GM23338 (cell line): ENCODE measurements around the gene TEKTIP1. TPM values are rescaled to one million over a fixed set of nuclear protein-coding genes. Genes with fewer than 3 reads are reported as not detected.

Experiments
- ATAC-seq: fragments of 200-7000 bp; cut with Tn5 transposase; 3 replicates; pipeline ENCODE4 v1.9.1; 2020
- DNase-seq: peaks from one replicate; pipeline ENCODE4 v3.0.0-alpha.2; 2015; ENCODE audit warnings: low spot score
- H2AFZ ChIP-seq: fragments of 200-600 bp; sonication (generic); 2 replicates; pipeline ENCODE4 v1.8.0; 2016; ENCODE audit warnings: antibody characterized with exemption, mild to moderate bottlenecking, moderate library complexity
- H3F3A ChIP-seq: fragments of 200-600 bp; sonication (generic); replicated peaks from 2 replicates; pipeline ENCODE4 v1.8.0; 2017; ENCODE audit warnings: antibody characterized with exemption, mixed run types, low read depth
- H3K27ac ChIP-seq: fragments of 200-600 bp; sonication (generic); 2 replicates; pipeline ENCODE4 v1.6.1; 2016; ENCODE audit warnings: low read depth
- H3K27me3 ChIP-seq: fragments of 200-600 bp; sonication (generic); 2 replicates; pipeline ENCODE4 v1.8.0; 2016; ENCODE audit warnings: mild to moderate bottlenecking, mixed run types, moderate library complexity; ENCODE audit not compliant: insufficient read depth
- H3K36me3 ChIP-seq: fragments of 200-600 bp; sonication (generic); 2 replicates; pipeline ENCODE4 v1.8.0; 2016; ENCODE audit warnings: mild to moderate bottlenecking; ENCODE audit not compliant: insufficient read depth
- H3K4me1 ChIP-seq: fragments of 200-600 bp; sonication (generic); 2 replicates; pipeline ENCODE4 v1.8.0; 2016; ENCODE audit warnings: mild to moderate bottlenecking, moderate library complexity; ENCODE audit not compliant: insufficient read depth
- H3K4me2 ChIP-seq: fragments of 200-600 bp; sonication (generic); 2 replicates; pipeline ENCODE4 v1.7.1; 2017; ENCODE audit warnings: mixed run types
- H3K4me3 ChIP-seq: fragments of 200-600 bp; sonication (generic); 2 replicates; pipeline ENCODE4 v1.6.1; 2016; ENCODE audit warnings: mixed run types
- H3K79me2 ChIP-seq: fragments of 200-600 bp; sonication (generic); replicated peaks from 2 replicates; pipeline ENCODE4 v1.8.0; 2017; ENCODE audit warnings: mild to moderate bottlenecking; ENCODE audit not compliant: insufficient read depth
- H3K9me2 ChIP-seq: fragments of 200-600 bp; sonication (generic); 2 replicates; pipeline ENCODE4 v1.8.0; 2017; ENCODE audit not compliant: insufficient read depth
- H4K20me1 ChIP-seq: fragments of 200-600 bp; sonication (generic); replicated peaks from 2 replicates; pipeline ENCODE4 v1.8.0; 2017; ENCODE audit warnings: mild to moderate bottlenecking; ENCODE audit not compliant: insufficient read depth
- H3K27ac Mint-ChIP-seq: 2 replicates; pipeline ENCODE4 v1.8.0; 2020; ENCODE audit warnings: inconsistent platforms, mild to moderate bottlenecking, moderate library complexity, mixed read lengths
- H3K27me3 Mint-ChIP-seq: 3 replicates; pipeline ENCODE4 v1.8.0; 2022; ENCODE audit warnings: low read depth, mild to moderate bottlenecking, moderate library complexity, mixed read lengths, inconsistent platforms; ENCODE audit not compliant: insufficient read depth, poor library complexity
- H3K36me3 Mint-ChIP-seq: 3 replicates; pipeline ENCODE4 v1.8.0; 2021; ENCODE audit warnings: low read depth, mild to moderate bottlenecking, inconsistent platforms, moderate library complexity, mixed read lengths
- H3K4me1 Mint-ChIP-seq: 3 replicates; pipeline ENCODE4 v1.8.0; 2020; ENCODE audit warnings: mild to moderate bottlenecking, inconsistent platforms, mixed read lengths
- H3K4me3 Mint-ChIP-seq: 3 replicates; pipeline ENCODE4 v1.8.0; 2021; ENCODE audit warnings: moderate library complexity, mild to moderate bottlenecking, inconsistent platforms, mixed read lengths
- H3K9me3 Mint-ChIP-seq: 3 replicates; pipeline ENCODE4 v1.8.0; 2020; ENCODE audit warnings: moderate library complexity, mild to moderate bottlenecking, inconsistent platforms, mixed read lengths
- CTCF ChIP-seq, 2 experiments: fragments of 200-600 bp in 1 of 2; sonication (generic) in 1 of 2; conservative IDR thresholded peaks; 2 replicates each; pipeline versions ENCODE4 v1.5.1 to v1.6.1; 2016 to 2017; ENCODE audit warnings: antibody characterized with exemption in 2 of 2, low read depth in 2 of 2, mild to moderate bottlenecking in 2 of 2, moderate library complexity in 1 of 2
- ETS1 ChIP-seq: IDR thresholded peaks from 2 replicates; pipeline ENCODE4 v1.6.1; 2016; ENCODE audit warnings: antibody characterized with exemption
- JUNB ChIP-seq: IDR thresholded peaks from one replicate; pipeline ENCODE4 v1.6.1; 2016; ENCODE audit warnings: antibody characterized with exemption; ENCODE audit not compliant: unreplicated experiment
- NANOG ChIP-seq: IDR thresholded peaks from 2 replicates; pipeline ENCODE4 v1.6.1; 2016; ENCODE audit warnings: antibody characterized with exemption, borderline replicate concordance
- POLR2AphosphoS5 ChIP-seq: IDR thresholded peaks from 2 replicates; pipeline ENCODE4 v1.6.1; 2016; ENCODE audit warnings: antibody characterized with exemption, low read depth
- REST ChIP-seq: IDR thresholded peaks from one replicate; pipeline ENCODE4 v1.6.1; 2018; ENCODE audit warnings: antibody characterized with exemption; ENCODE audit not compliant: unreplicated experiment
- polyA plus RNA-seq: library from polyadenylated mRNA; unstranded; fragments of >200 nt; fragmentation: Nextera tagmentation; extraction: Ambion mirVana; gene quantifications from 2 replicates; pipeline ENCODE4 v1.2.1, GENCODE V29; 2016
- total RNA-seq: library from RNA; depleted of rRNA; stranded (reverse); fragments of >200 nt; shearing (Covaris generic); gene quantifications from 2 replicates; pipeline ENCODE4 v1.2.3, GENCODE V29; 2014

Gene TEKTIP1
- total and polyA plus RNA-seq, 2 experiments from 2014 or later: not detected

GRCh38 chr19:3538258-3538929, 580 bp upstream of the TEKTIP1 start:
- H3K79me2 ChIP-seq: no peaks in the 10 kb centered on the region
- no peaks in the 10 kb centered on the region; the same call in 1 of the 2 replicates for H4K20me1 ChIP-seq
- ATAC-seq (peak; percentile 48), DNase-seq (no peak)
- H3K36me3 ChIP-seq: no peaks in the 10 kb centered on the region
- TF ChIP-seq REST (no peak), POLR2AphosphoS5 (0 out of 2 replicates have a peak, but pooled peaks have one; percentile 31), CTCF (conservative IDR thresholded peaks at IDR 0.05; ENCODE audit: low read depth in 2 of 2) (peak in 1 of 2 experiments; percentile 28; a peak in 2 of 4 replicates), JUNB (no peak), NANOG (no peak)
- Mint-ChIP-seq H3K27ac (no peak overlapping the region), H3K4me1 (peaks cover 10% of the 10 kb centered on the region; the same call in 2 of the 3 replicates), H3K4me3 (no peak overlapping the region), H3K27me3 (peaks cover 23% of the 10 kb centered on the region), H3K9me3 (0 out of 3 replicates have a peak, but pooled peaks cover 3% of the 10 kb centered on the region), H3K36me3 (peaks cover 28% of the 10 kb centered on the region)
- H3K4me2 ChIP-seq: peak overlapping the region; percentile 26; the same call in 1 of the 2 replicates
- H3K4me1 ChIP-seq: no peaks in the 10 kb centered on the region
- no peaks in the 10 kb centered on the region for H3K9me2 ChIP-seq
- peaks cover 7% of the 10 kb centered on the region; the same call in 1 of the 2 replicates for H3F3A ChIP-seq
- H3K27ac ChIP-seq: no peak overlapping the region
- no peaks in the 10 kb centered on the region for H3K27me3 ChIP-seq
- no peak overlapping the region for H2AFZ ChIP-seq
- H3K4me3 ChIP-seq: no peak overlapping the region

- ATAC-seq: no peak
- no peaks in the 10 kb centered on the region for H3K36me3 ChIP-seq
- Mint-ChIP-seq H3K4me1 (peaks cover 10% of the 10 kb centered on the region; the same call in 2 of the 3 replicates), H3K36me3 (peaks cover 19% of the 10 kb centered on the region), H3K9me3 (0 out of 3 replicates have a peak, but pooled peaks cover 3% of the 10 kb centered on the region), H3K27ac (no peak overlapping the region; the same call in 1 of the 2 replicates), H3K4me3 (no peak overlapping the region; the same call in 2 of the 3 replicates), H3K27me3 (peaks cover 20% of the 10 kb centered on the region)
- H3K4me2 ChIP-seq: no peak overlapping the region
- peaks cover 7% of the 10 kb centered on the region; the same call in 1 of the 2 replicates for H3F3A ChIP-seq
- no peak overlapping the region for H3K4me3 ChIP-seq
- H3K4me1 ChIP-seq: no peaks in the 10 kb centered on the region
- H3K9me2 ChIP-seq: no peaks in the 10 kb centered on the region
- TF ChIP-seq POLR2AphosphoS5 (peak; percentile 33; the same call in 1 of the 2 replicates), ETS1 (no peak)
- no peak overlapping the region for H3K27ac ChIP-seq
- H4K20me1 ChIP-seq: no peaks in the 10 kb centered on the region; the same call in 1 of the 2 replicates
- H2AFZ ChIP-seq: no peak overlapping the region
- no peaks in the 10 kb centered on the region for H3K79me2 ChIP-seq
- no peaks in the 10 kb centered on the region for H3K27me3 ChIP-seq
- DNase-seq: no peak
Measured at GRCh38 chr19:3539756-3540118, 763 bp downstream of the TEKTIP1 start.
